Stimulated activated CD4-positive, alpha-beta T cell treated with anti-CD3 and anti-CD28 coated beads, Interleukin-1b, Interleukin-23, amount 100 ng/mL, for 24 hours (primary cell): ENCODE data around the gene COL23A1.

Experiments used
- DNase-seq, 4 experiments: peaks; one replicate each; pipeline ENCODE4 v3.0.0-alpha.2; 2020; ENCODE audit warnings: low read depth in 4 of 4, low spot score in 1 of 4

The COL23A1 gene

GRCh38 chr5:178463321-178464155, 126.7 kb downstream of the COL23A1 start:
- no peak for DNase-seq

- no peak for DNase-seq
These were observed 127.4 kb downstream of the COL23A1 start for GRCh38 chr5:178462816-178463215.

GRCh38 chr5:178462076-178462475, 128.1 kb downstream of the COL23A1 start:
- DNase-seq = no peak

GRCh38 chr5:178461004-178461730, 129.0 kb downstream of the COL23A1 start:
- DNase-seq = peak in 3 of 4 experiments; percentile 22 to 35 (median 28)

- DNase-seq = no peak
These were observed 129.6 kb downstream of the COL23A1 start for GRCh38 chr5:178460598-178460997.

GRCh38 chr5:178460174-178460573, 130.0 kb downstream of the COL23A1 start:
- DNase-seq = no peak

GRCh38 chr5:178458140-178458539, 132.1 kb downstream of the COL23A1 start:
- DNase-seq = no peak

GRCh38 chr5:178457471-178457870, 132.7 kb downstream of the COL23A1 start:
- no peak for DNase-seq

GRCh38 chr5:178455480-178455835, 134.7 kb downstream of the COL23A1 start:
- no peak for DNase-seq

GRCh38 chr5:178454821-178455479, 135.2 kb downstream of the COL23A1 start:
- no peak for DNase-seq

GRCh38 chr5:178454303-178454702, 135.9 kb downstream of the COL23A1 start:
- no peak for DNase-seq

GRCh38 chr5:178453224-178453623, 137.0 kb downstream of the COL23A1 start:
- DNase-seq = no peak

- no peak for DNase-seq
These were observed 139.8 kb downstream of the COL23A1 start for GRCh38 chr5:178450121-178451028.

GRCh38 chr5:178449163-178450070, 140.8 kb downstream of the COL23A1 start:
- no peak for DNase-seq

GRCh38 chr5:178445534-178445933, 144.7 kb downstream of the COL23A1 start:
- DNase-seq = no peak

- DNase-seq = no peak
These were observed 147.6 kb downstream of the COL23A1 start for GRCh38 chr5:178442405-178443257.

- DNase-seq = no peak
These were observed 148.5 kb downstream of the COL23A1 start for GRCh38 chr5:178441486-178442270.

GRCh38 chr5:178440181-178440580, 150.0 kb downstream of the COL23A1 start:
- no peak for DNase-seq
